HepG2 (cell line): Measurements from ENCODE around the gene HOMEZ. TPM values are rescaled to one million over a fixed set of nuclear protein-coding genes. Genes with fewer than 3 reads are reported as not detected.

Experiments used
- ARNTL ChIP-seq: sonication (generic); formaldehyde crosslinking; IDR thresholded peaks from 2 replicates; pipeline ENCODE4 v1.4.0; 2020; ENCODE audit warnings: mild to moderate bottlenecking, missing genetic modification reagents
- EP300 ChIP-seq, 3 experiments: sonication (generic) in 1 of 3; formaldehyde crosslinking in 1 of 3; IDR thresholded peaks; 2 replicates each; pipeline versions ENCODE4 v1.5.1 to v1.6.1; 2011 to 2020; ENCODE audit warnings: low read depth in 2 of 3, low read length in 2 of 3, borderline replicate concordance in 1 of 3, improper control_type of control experiment in 1 of 3, mild to moderate bottlenecking in 1 of 3, missing genetic modification reagents in 1 of 3, moderate library complexity in 1 of 3
- HDAC1 ChIP-seq: sonication (generic); formaldehyde crosslinking; IDR thresholded peaks from 2 replicates; pipeline ENCODE4 v1.5.1; 2020; ENCODE audit warnings: mild to moderate bottlenecking, missing genetic modification reagents
- KDM5A ChIP-seq: fragments of 200-600 bp; sonication (generic); IDR thresholded peaks from 2 replicates; pipeline ENCODE4 v1.7.0; 2018; ENCODE audit warnings: antibody characterized with exemption, mild to moderate bottlenecking, low read length, borderline replicate concordance
- SAP130 ChIP-seq: IDR thresholded peaks from 2 replicates; pipeline ENCODE4 v1.6.1; 2016; ENCODE audit warnings: low read depth
- SMAD1 ChIP-seq: sonication (generic); formaldehyde crosslinking; IDR thresholded peaks from 2 replicates; pipeline ENCODE4 v1.4.0; 2020; ENCODE audit warnings: missing genetic modification reagents, low read depth, mild to moderate bottlenecking, borderline replicate concordance
- ZNF274 ChIP-seq: sonication (generic); formaldehyde crosslinking; IDR thresholded peaks from 2 replicates; pipeline ENCODE4 v1.5.1; 2020; ENCODE audit warnings: mild to moderate bottlenecking, missing genetic modification reagents
- ZNF329 ChIP-seq: sonication (generic); formaldehyde crosslinking; IDR thresholded peaks from 2 replicates; pipeline ENCODE4 v1.9.0; 2021; ENCODE audit warnings: low read depth, mild to moderate bottlenecking, missing genetic modification reagents
- ZNF343 ChIP-seq: sonication (generic); formaldehyde crosslinking; IDR thresholded peaks from 2 replicates; pipeline ENCODE4 v1.4.0; 2020; ENCODE audit warnings: mild to moderate bottlenecking, missing genetic modification reagents
- ZNF776 ChIP-seq: sonication (generic); formaldehyde crosslinking; IDR thresholded peaks from 2 replicates; pipeline ENCODE4 v1.4.0; 2020; ENCODE audit warnings: mild to moderate bottlenecking, missing genetic modification reagents
- ZNF816 ChIP-seq: sonication (generic); formaldehyde crosslinking; IDR thresholded peaks from 2 replicates; pipeline ENCODE4 v1.8.0; 2022; ENCODE audit warnings: missing genetic modification reagents, mild to moderate bottlenecking, borderline replicate concordance
- polyA plus RNA-seq, 8 experiments: library from polyadenylated mRNA; depleted of rRNA in 3 of 8; stranded (reverse) in 7 of 8; unstranded in 1 of 8; fragments of >200 nt; fragmentation: Illumina TruSeq in 4 of 8; extraction: Trizol in 4 of 8; gene quantifications; 2 replicates each; pipeline versions ENCODE4 v1.2.1 to v1.2.3, GENCODE V29; 2011 to 2016; ENCODE audit warnings: low read depth in 4 of 8, missing spikeins in 1 of 8, mixed read lengths in 1 of 8; ENCODE audit not compliant: insufficient read depth in 1 of 8
- total RNA-seq, 5 experiments: library from RNA; depleted of rRNA; stranded (reverse); fragments of >200 nt; fragmentation: Illumina TruSeq; extraction: Trizol; gene quantifications; 2 replicates each; pipeline ENCODE4 v1.2.3, GENCODE V29; 2016; ENCODE audit warnings: low read depth in 1 of 5
- TF ChIP-seq, protein P1 (sequence below), 2 experiments: sonication (generic) in 1 of 2; formaldehyde crosslinking in 1 of 2; IDR thresholded peaks; 2 replicates each; pipeline versions ENCODE4 v1.5.1 to v1.6.1; 2011 to 2020; ENCODE audit warnings: borderline replicate concordance in 1 of 2, low read depth in 1 of 2, low read length in 1 of 2, mild to moderate bottlenecking in 1 of 2, missing genetic modification reagents in 1 of 2, moderate library complexity in 1 of 2
- TF ChIP-seq, protein P2 (sequence below): IDR thresholded peaks from 2 replicates; pipeline ENCODE4 v1.6.1; 2016; ENCODE audit warnings: mild to moderate bottlenecking, missing biosample characterization, missing genetic modification reagents
- TF ChIP-seq, protein P3 (sequence below): sonication (generic); formaldehyde crosslinking; IDR thresholded peaks from 2 replicates; pipeline ENCODE4 v1.4.0; 2020; ENCODE audit warnings: missing genetic modification reagents
- TF ChIP-seq, protein P4 (sequence below): sonication (generic); formaldehyde crosslinking; IDR thresholded peaks from 2 replicates; pipeline ENCODE4 v1.4.0; 2020; ENCODE audit warnings: mild to moderate bottlenecking, missing genetic modification reagents
- TF ChIP-seq, protein P5 (sequence below): sonication (generic); formaldehyde crosslinking; IDR thresholded peaks from 2 replicates; pipeline ENCODE4 v1.5.1; 2020; ENCODE audit warnings: mild to moderate bottlenecking, moderate library complexity, missing genetic modification reagents
- TF ChIP-seq, protein P6 (sequence below): sonication (generic); formaldehyde crosslinking; IDR thresholded peaks from 2 replicates; pipeline ENCODE4 v1.8.0; 2022; ENCODE audit warnings: missing genetic modification reagents, mild to moderate bottlenecking, moderate library complexity, borderline replicate concordance

HOMEZ gene
- total and polyA plus RNA-seq, 2 of the 13 experiments (the other 11 are each of a cell fraction or from before 2014, with no cell fraction given), result 14.5 to 31.8 TPM

DNA sequence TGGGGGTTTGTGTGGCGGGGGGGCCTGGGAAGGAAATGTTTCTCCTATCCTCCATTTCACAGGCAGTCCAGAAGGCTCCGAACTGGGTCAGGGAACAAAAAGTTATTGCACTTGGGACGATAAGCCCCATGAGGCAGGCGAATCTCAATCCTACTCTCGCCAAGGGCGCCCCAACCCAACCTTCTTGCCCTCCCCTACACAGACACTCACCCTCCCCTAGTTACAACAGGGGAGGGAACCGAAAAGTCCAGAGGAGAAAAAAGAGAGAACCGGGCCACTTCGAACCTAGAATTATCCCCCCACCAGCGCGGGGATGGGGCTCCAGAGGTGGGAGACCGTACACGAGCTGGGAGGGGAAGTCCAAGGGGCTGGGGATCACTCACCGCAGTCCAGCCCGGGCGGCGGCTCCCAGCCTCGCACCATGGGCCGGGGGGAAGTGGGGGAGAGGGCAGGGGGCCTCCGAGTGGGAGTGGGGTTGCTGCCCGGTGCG, 357 bp downstream of the HOMEZ start (continued):
- TF ChIP-seq KDM5A (peak; percentile 88; the same call in 1 of the 2 replicates), HDAC1 (CRISPR knock-in tag) (peak; percentile 6; the same call in 1 of the 2 replicates), ZNF274 (CRISPR knock-in tag) (0 out of 2 replicates have a peak, but pooled peaks have one; percentile 10), ARNTL (no peak), ZNF343 (CRISPR knock-in tag) (no peak), ZNF816 (CRISPR knock-in tag) (peak; percentile 20; the same call in 1 of the 2 replicates), EP300 (IDR thresholded peaks at IDR 0.05; ENCODE audit: low read depth in 2 of 2, low read length in 2 of 2) (no peak), EP300 (CRISPR knock-in tag; IDR thresholded peaks at IDR 0.05; ENCODE audit: borderline replicate concordance) (peak; percentile 26; the same call in 1 of the 2 replicates), SAP130 (CRISPR knock-in tag) (no peak), ZNF329 (0 out of 2 replicates have a peak, but pooled peaks have one; percentile 19), ZNF776 (CRISPR knock-in tag) (peak; percentile 0; the same call in 1 of the 2 replicates), SMAD1 (0 out of 2 replicates have a peak, but pooled peaks have one; percentile 45)
- TF ChIP-seq, protein P1, sequence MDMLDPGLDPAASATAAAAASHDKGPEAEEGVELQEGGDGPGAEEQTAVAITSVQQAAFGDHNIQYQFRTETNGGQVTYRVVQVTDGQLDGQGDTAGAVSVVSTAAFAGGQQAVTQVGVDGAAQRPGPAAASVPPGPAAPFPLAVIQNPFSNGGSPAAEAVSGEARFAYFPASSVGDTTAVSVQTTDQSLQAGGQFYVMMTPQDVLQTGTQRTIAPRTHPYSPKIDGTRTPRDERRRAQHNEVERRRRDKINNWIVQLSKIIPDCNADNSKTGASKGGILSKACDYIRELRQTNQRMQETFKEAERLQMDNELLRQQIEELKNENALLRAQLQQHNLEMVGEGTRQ (IDR thresholded peaks at IDR 0.05; ENCODE audit: low read depth, low read length), result no peak
- TF ChIP-seq, protein P1 (CRISPR knock-in tag; IDR thresholded peaks at IDR 0.05; ENCODE audit: borderline replicate concordance), result 0 out of 2 replicates have a peak, but pooled peaks have one; percentile 0
- TF ChIP-seq, protein P2, sequence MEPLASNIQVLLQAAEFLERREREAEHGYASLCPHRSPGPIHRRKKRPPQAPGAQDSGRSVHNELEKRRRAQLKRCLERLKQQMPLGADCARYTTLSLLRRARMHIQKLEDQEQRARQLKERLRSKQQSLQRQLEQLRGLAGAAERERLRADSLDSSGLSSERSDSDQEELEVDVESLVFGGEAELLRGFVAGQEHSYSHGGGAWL (CRISPR knock-in tag), result no peak
- TF ChIP-seq, protein P3, sequence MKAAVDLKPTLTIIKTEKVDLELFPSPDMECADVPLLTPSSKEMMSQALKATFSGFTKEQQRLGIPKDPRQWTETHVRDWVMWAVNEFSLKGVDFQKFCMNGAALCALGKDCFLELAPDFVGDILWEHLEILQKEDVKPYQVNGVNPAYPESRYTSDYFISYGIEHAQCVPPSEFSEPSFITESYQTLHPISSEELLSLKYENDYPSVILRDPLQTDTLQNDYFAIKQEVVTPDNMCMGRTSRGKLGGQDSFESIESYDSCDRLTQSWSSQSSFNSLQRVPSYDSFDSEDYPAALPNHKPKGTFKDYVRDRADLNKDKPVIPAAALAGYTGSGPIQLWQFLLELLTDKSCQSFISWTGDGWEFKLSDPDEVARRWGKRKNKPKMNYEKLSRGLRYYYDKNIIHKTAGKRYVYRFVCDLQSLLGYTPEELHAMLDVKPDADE, result 0 out of 2 replicates have a peak, but pooled peaks have one; percentile 29
- TF ChIP-seq, protein P4, sequence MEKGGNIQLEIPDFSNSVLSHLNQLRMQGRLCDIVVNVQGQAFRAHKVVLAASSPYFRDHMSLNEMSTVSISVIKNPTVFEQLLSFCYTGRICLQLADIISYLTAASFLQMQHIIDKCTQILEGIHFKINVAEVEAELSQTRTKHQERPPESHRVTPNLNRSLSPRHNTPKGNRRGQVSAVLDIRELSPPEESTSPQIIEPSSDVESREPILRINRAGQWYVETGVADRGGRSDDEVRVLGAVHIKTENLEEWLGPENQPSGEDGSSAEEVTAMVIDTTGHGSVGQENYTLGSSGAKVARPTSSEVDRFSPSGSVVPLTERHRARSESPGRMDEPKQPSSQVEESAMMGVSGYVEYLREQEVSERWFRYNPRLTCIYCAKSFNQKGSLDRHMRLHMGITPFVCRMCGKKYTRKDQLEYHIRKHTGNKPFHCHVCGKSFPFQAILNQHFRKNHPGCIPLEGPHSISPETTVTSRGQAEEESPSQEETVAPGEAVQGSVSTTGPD (CRISPR knock-in tag), result peak; percentile 23; the same call in 1 of the 2 replicates
- TF ChIP-seq, protein P5, sequence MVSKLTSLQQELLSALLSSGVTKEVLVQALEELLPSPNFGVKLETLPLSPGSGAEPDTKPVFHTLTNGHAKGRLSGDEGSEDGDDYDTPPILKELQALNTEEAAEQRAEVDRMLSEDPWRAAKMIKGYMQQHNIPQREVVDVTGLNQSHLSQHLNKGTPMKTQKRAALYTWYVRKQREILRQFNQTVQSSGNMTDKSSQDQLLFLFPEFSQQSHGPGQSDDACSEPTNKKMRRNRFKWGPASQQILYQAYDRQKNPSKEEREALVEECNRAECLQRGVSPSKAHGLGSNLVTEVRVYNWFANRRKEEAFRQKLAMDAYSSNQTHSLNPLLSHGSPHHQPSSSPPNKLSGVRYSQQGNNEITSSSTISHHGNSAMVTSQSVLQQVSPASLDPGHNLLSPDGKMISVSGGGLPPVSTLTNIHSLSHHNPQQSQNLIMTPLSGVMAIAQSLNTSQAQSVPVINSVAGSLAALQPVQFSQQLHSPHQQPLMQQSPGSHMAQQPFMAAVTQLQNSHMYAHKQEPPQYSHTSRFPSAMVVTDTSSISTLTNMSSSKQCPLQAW (CRISPR knock-in tag), result peak; percentile 33; the same call in 1 of the 2 replicates
- TF ChIP-seq, protein P6, sequence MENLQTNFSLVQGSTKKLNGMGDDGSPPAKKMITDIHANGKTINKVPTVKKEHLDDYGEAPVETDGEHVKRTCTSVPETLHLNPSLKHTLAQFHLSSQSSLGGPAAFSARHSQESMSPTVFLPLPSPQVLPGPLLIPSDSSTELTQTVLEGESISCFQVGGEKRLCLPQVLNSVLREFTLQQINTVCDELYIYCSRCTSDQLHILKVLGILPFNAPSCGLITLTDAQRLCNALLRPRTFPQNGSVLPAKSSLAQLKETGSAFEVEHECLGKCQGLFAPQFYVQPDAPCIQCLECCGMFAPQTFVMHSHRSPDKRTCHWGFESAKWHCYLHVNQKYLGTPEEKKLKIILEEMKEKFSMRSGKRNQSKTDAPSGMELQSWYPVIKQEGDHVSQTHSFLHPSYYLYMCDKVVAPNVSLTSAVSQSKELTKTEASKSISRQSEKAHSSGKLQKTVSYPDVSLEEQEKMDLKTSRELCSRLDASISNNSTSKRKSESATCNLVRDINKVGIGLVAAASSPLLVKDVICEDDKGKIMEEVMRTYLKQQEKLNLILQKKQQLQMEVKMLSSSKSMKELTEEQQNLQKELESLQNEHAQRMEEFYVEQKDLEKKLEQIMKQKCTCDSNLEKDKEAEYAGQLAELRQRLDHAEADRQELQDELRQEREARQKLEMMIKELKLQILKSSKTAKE (CRISPR knock-in tag), result 0 out of 2 replicates have a peak, but pooled peaks have one; percentile 32
